ENCODE measurements around the gene CYB5RL.

Gene CYB5RL

GRCh38 chr1:54199151-54199764, 572 bp downstream of the CYB5RL start:
- in situ Hi-C loops (cut with HindIII; ENCODE audit: low pct_unique_long_range_greater_than_20kb, low sequenced_read_pairs): no loop called here
- peak; percentile 7 to 10 for DNase-seq (ENCODE audit: low read depth in 1 of 2, low spot score in 1 of 2)
- no peak for TF ChIP-seq JUND (IDR thresholded peaks at IDR 0.05; ENCODE audit: low read depth)

- in situ Hi-C loops (cut with HindIII; ENCODE audit: low pct_unique_long_range_greater_than_20kb, low sequenced_read_pairs): no loop called here
- DNase-seq (ENCODE audit: low read depth in 1 of 2, low spot score in 1 of 2): no peak
- no peak for TF ChIP-seq JUND (IDR thresholded peaks at IDR 0.05; ENCODE audit: low read depth)
These were observed 6.4 kb downstream of the CYB5RL start for GRCh38 chr1:54193453-54193852.

- in situ Hi-C loops (cut with HindIII; ENCODE audit: low pct_unique_long_range_greater_than_20kb, low sequenced_read_pairs): no loop called here
- DNase-seq (ENCODE audit: low read depth in 1 of 2, low spot score in 1 of 2): no peak
- no peak for TF ChIP-seq JUND (IDR thresholded peaks at IDR 0.05; ENCODE audit: low read depth)
These were observed 8.3 kb downstream of the CYB5RL start for GRCh38 chr1:54191525-54191924.

DNA sequence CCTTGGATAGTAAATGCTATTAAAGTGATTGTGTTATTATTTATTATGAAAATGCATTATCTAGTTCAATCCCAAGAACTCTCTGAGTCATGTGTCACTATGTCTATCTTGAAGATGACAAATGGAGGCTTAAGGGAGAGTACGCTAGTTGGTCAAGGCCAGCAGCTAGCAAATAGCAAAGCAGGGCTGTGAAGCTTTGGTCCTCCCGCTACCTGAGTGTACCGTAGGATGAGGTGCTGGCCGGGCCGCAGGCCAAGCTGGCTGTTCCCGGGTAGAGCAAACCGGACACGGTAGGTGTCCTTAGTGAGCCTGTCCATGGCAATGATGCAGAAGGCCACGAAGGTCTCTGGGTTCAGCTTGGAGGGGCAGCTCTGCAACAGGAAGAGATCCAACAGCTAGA, 9.3 kb downstream of the CYB5RL start:
- no peak for DNase-seq (ENCODE audit: low read depth in 1 of 2, low spot score in 1 of 2)
- in situ Hi-C loops (cut with HindIII; ENCODE audit: low pct_unique_long_range_greater_than_20kb, low sequenced_read_pairs): no loop called here
- TF ChIP-seq JUND (IDR thresholded peaks at IDR 0.05; ENCODE audit: low read depth): no peak

GRCh38 chr1:54188291-54188690, 11.5 kb downstream of the CYB5RL start:
- in situ Hi-C loops (cut with HindIII; ENCODE audit: low pct_unique_long_range_greater_than_20kb, low sequenced_read_pairs): no loop called here
- DNase-seq (ENCODE audit: low read depth in 1 of 2, low spot score in 1 of 2): no peak
- TF ChIP-seq JUND (IDR thresholded peaks at IDR 0.05; ENCODE audit: low read depth): no peak

GRCh38 chr1:54186056-54186455, 13.8 kb downstream of the CYB5RL start:
- no peak for TF ChIP-seq JUND (IDR thresholded peaks at IDR 0.05; ENCODE audit: low read depth)
- no peak for DNase-seq (ENCODE audit: low read depth in 1 of 2, low spot score in 1 of 2)
- in situ Hi-C loops (cut with HindIII; ENCODE audit: low pct_unique_long_range_greater_than_20kb, low sequenced_read_pairs): no loop called here

DNA sequence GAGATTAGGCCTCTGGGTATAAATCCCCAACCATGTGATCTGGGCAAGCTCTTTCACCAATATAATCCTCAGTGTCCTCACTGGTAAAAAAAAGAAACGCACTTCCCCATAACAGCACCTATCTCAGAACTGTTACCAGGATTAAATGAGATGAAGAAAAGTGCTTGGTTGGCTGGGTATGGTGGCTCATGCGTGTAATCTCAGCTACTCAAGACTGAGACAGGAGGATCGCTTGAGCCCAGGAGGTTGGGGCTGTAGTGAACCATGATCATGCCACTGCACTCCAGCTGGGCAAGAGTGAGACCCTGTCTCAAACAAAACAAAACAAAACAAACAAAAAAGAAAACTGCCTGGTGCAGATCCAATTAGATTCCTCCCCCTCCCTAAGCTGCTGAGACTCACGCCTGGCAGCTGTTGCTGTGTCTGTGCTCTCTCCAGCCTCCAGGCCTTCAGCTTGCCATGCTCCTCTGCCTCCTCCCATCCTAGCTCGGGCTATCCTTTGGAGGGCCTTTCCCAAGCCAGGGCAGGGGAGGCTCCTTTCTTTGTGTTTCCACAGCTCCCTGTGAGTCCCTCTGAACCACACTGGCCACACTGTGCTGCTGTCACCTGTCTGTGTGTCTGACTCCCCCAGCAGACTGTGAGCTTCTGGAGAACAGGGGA, 19.0 kb downstream of the CYB5RL start:
- no peak for DNase-seq (ENCODE audit: low read depth in 1 of 2, low spot score in 1 of 2)
- in situ Hi-C loops (cut with HindIII; ENCODE audit: low pct_unique_long_range_greater_than_20kb, low sequenced_read_pairs): no loop called here
- TF ChIP-seq JUND (IDR thresholded peaks at IDR 0.05; ENCODE audit: low read depth): no peak

GRCh38 chr1:54178296-54179070, 21.3 kb downstream of the CYB5RL start:
- no peak for DNase-seq (ENCODE audit: low read depth in 1 of 2, low spot score in 1 of 2)
- TF ChIP-seq JUND (IDR thresholded peaks at IDR 0.05; ENCODE audit: low read depth): no peak
- in situ Hi-C loops (cut with HindIII; ENCODE audit: low pct_unique_long_range_greater_than_20kb, low sequenced_read_pairs): no loop called here

GRCh38 chr1:54177726-54178125, 22.1 kb downstream of the CYB5RL start:
- in situ Hi-C loops (cut with HindIII; ENCODE audit: low pct_unique_long_range_greater_than_20kb, low sequenced_read_pairs): no loop called here
- DNase-seq (ENCODE audit: low read depth in 1 of 2, low spot score in 1 of 2): no peak
- TF ChIP-seq JUND (IDR thresholded peaks at IDR 0.05; ENCODE audit: low read depth): no peak

GRCh38 chr1:54176621-54177327, 23.1 kb downstream of the CYB5RL start:
- TF ChIP-seq JUND (IDR thresholded peaks at IDR 0.05; ENCODE audit: low read depth): no peak
- no peak for DNase-seq (ENCODE audit: low read depth in 1 of 2, low spot score in 1 of 2)
- in situ Hi-C loops (cut with HindIII; ENCODE audit: low pct_unique_long_range_greater_than_20kb, low sequenced_read_pairs): no loop called here

- no peak for TF ChIP-seq JUND (IDR thresholded peaks at IDR 0.05; ENCODE audit: low read depth)
- no peak for DNase-seq (ENCODE audit: low read depth in 1 of 2, low spot score in 1 of 2)
- in situ Hi-C loops (cut with HindIII; ENCODE audit: low pct_unique_long_range_greater_than_20kb, low sequenced_read_pairs): no loop called here
These were observed 25.7 kb downstream of the CYB5RL start for GRCh38 chr1:54174106-54174505.

- no peak for TF ChIP-seq JUND (IDR thresholded peaks at IDR 0.05; ENCODE audit: low read depth)
- in situ Hi-C loops (cut with HindIII; ENCODE audit: low pct_unique_long_range_greater_than_20kb, low sequenced_read_pairs): no loop called here
- DNase-seq (ENCODE audit: low read depth in 1 of 2, low spot score in 1 of 2): no peak
These were observed 26.1 kb downstream of the CYB5RL start for GRCh38 chr1:54173681-54174080.

Measured in T47D (cell line).